HL-60 (cell line): ENCODE data around the gene CD36.

Source experiments
- DNase-seq, 2 experiments: peaks; one replicate each; pipeline ENCODE4 v3.0.0-alpha.2; 2010 to 2020; ENCODE audit warnings: low read depth in 1 of 2, low spot score in 1 of 2
- H3K27ac ChIP-seq: fragments of 250-450 bp; sonication (Bioruptor Pico); replicated peaks from 2 replicates; pipeline ENCODE4 v1.5.1; 2020; ENCODE audit warnings: mild to moderate bottlenecking, moderate library complexity
- H3K27me3 ChIP-seq: fragments of 250-450 bp; sonication (Bioruptor Pico); 2 replicates; pipeline ENCODE4 v1.5.1; 2021; ENCODE audit warnings: mild to moderate bottlenecking, moderate library complexity; ENCODE audit not compliant: insufficient read depth, poor library complexity, severe bottlenecking
- H3K4me3 ChIP-seq: replicated peaks from 2 replicates; pipeline ENCODE4 v1.5.1; 2011; ENCODE audit warnings: mild to moderate bottlenecking, control low read depth, low read length; ENCODE audit not compliant: insufficient read depth
- CTCF ChIP-seq: IDR thresholded peaks from one replicate; pipeline ENCODE4 v1.5.1; 2011; ENCODE audit warnings: low read length, control low read depth, inconsistent platforms; ENCODE audit not compliant: insufficient read depth
- GABPA ChIP-seq: IDR thresholded peaks from 2 replicates; pipeline ENCODE4 v1.6.1; 2012; ENCODE audit warnings: low read depth
- POLR2AphosphoS5 ChIP-seq: IDR thresholded peaks from 2 replicates; pipeline ENCODE4 v1.6.1; 2012; ENCODE audit warnings: low read depth
- REST ChIP-seq: IDR thresholded peaks from 2 replicates; pipeline ENCODE4 v1.6.1; 2012; ENCODE audit warnings: low read depth; ENCODE audit not compliant: insufficient replicate concordance
- SPI1 ChIP-seq: IDR thresholded peaks from 2 replicates; pipeline ENCODE4 v1.6.1; 2012; ENCODE audit warnings: low read depth, mild to moderate bottlenecking, borderline replicate concordance

CD36 gene

GRCh38 chr7:80705130-80705781 lies 66.8 kb downstream of the CD36 start:
- no peak for TF ChIP-seq CTCF
- TF ChIP-seq GABPA, result no peak
- no peak for TF ChIP-seq POLR2AphosphoS5
- no peak for TF ChIP-seq SPI1
- no peak for TF ChIP-seq REST
- no peaks in the 10 kb centered on the region for H3K27me3 ChIP-seq
- no peak for DNase-seq
- no peak overlapping the region for H3K27ac ChIP-seq
- no peak overlapping the region for H3K4me3 ChIP-seq

- no peak for DNase-seq
- no peaks in the 10 kb centered on the region for H3K27me3 ChIP-seq
- TF ChIP-seq CTCF (no peak), POLR2AphosphoS5 (no peak), REST (no peak), GABPA (no peak), SPI1 (no peak)
- H3K27ac ChIP-seq, result peak overlapping the region; percentile 83
- H3K4me3 ChIP-seq, result no peak overlapping the region
These were observed 68.9 kb downstream of the CD36 start for GRCh38 chr7:80707318-80707717.

- TF ChIP-seq CTCF, result no peak
- TF ChIP-seq POLR2AphosphoS5, result no peak; the same call in 1 of the 2 replicates
- TF ChIP-seq GABPA, result no peak; the same call in 1 of the 2 replicates
- TF ChIP-seq REST, result no peak
- TF ChIP-seq SPI1, result peak; percentile 85
- Histone ChIP-seq H3K4me3 (no peak overlapping the region), H3K27me3 (no peaks in the 10 kb centered on the region), H3K27ac (peak overlapping the region; percentile 83)
- peak; percentile 63 to 66 for DNase-seq
These were observed 69.7 kb downstream of the CD36 start for GRCh38 chr7:80708123-80708522.
